Lower leg skin (tissue), 3 donors: ENCODE data around the gene TSHZ2.

Experiments
- POLR2A ChIP-seq, 2 donors: fragments of 450-650 bp; IDR thresholded peaks; one replicate each; pipeline ENCODE4 v1.6.1; 2016 to 2017; ENCODE audit warnings: antibody characterized with exemption in 2 of 2, mild to moderate bottlenecking in 1 of 2, moderate library complexity in 1 of 2
- TF ChIP-seq, protein P1 (sequence below), 3 donors: fragments of 450-650 bp; IDR thresholded peaks; one replicate each; pipeline ENCODE4 v1.5.1; 2016; ENCODE audit warnings: antibody characterized with exemption in 3 of 3, mild to moderate bottlenecking in 3 of 3, moderate library complexity in 2 of 3

GRCh38 chr20:53428996-53429395 is 456.8 kb downstream of the TSHZ2 start:
- TF ChIP-seq, protein P1, sequence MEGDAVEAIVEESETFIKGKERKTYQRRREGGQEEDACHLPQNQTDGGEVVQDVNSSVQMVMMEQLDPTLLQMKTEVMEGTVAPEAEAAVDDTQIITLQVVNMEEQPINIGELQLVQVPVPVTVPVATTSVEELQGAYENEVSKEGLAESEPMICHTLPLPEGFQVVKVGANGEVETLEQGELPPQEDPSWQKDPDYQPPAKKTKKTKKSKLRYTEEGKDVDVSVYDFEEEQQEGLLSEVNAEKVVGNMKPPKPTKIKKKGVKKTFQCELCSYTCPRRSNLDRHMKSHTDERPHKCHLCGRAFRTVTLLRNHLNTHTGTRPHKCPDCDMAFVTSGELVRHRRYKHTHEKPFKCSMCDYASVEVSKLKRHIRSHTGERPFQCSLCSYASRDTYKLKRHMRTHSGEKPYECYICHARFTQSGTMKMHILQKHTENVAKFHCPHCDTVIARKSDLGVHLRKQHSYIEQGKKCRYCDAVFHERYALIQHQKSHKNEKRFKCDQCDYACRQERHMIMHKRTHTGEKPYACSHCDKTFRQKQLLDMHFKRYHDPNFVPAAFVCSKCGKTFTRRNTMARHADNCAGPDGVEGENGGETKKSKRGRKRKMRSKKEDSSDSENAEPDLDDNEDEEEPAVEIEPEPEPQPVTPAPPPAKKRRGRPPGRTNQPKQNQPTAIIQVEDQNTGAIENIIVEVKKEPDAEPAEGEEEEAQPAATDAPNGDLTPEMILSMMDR (IDR thresholded peaks at IDR 0.05) = no peak
- no peak for TF ChIP-seq POLR2A (IDR thresholded peaks at IDR 0.05)
